ENCODE results near the gene CEACAM16.
"Not testable (repeated sequence)": the region's sequence is repeated elsewhere in the genome, so short reads cannot be mapped to it uniquely, and the experiment has no call there.

CEACAM16 gene

DNA sequence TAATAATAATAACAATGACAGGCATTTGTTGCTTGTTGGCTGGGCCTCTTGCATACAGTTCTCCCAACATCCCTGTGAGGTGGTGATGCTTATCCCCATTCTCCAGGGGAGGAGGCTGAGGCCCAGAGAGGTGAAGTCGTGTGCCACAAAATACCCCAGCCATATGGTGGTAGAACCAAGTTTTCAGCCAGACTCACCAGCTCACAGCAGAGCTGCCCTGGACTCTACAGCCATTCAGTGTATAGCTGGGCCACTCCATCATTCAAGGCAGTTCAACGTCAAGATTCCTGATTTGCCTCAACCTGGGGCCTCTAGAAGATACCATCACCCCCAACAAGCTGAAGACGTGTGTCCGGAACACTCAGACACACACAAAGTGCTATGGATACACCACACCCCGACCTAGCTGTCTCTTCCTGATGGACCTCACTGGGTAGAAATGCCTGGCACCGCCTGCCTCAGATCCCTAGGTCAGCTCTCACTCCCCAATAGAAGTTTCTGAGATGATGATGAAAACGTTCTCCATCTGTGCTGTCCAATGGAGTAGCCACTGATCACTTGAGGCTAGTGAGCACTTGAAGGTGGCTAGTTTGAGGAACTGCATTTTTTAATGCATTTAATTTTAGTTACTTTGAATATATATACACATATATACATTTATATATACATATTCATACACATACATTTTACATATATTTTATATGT is 31.9 kb upstream of the CEACAM16 start:
- no peak overlapping the region for H3K4me3 ChIP-seq (ENCODE audit: low read length)
- H3K9me3 ChIP-seq (ENCODE audit: control insufficient read depth, insufficient read depth, low read length) = no peaks in the 10 kb centered on the region
- no peaks in the 10 kb centered on the region for H4K20me1 ChIP-seq (ENCODE audit: control insufficient read depth, insufficient read depth, low read depth, low read length)
- no peaks in the 10 kb centered on the region for H3F3A ChIP-seq (ENCODE audit: control insufficient read depth, insufficient read depth)
- no peaks in the 10 kb centered on the region for H3K9me2 ChIP-seq (replicated peaks; ENCODE audit: control insufficient read depth, low read length)
- TF ChIP-seq EZH2phosphoT487 (IDR thresholded peaks at IDR 0.05; ENCODE audit: borderline replicate concordance, low read length) = no peak
- TF ChIP-seq, protein P1, sequence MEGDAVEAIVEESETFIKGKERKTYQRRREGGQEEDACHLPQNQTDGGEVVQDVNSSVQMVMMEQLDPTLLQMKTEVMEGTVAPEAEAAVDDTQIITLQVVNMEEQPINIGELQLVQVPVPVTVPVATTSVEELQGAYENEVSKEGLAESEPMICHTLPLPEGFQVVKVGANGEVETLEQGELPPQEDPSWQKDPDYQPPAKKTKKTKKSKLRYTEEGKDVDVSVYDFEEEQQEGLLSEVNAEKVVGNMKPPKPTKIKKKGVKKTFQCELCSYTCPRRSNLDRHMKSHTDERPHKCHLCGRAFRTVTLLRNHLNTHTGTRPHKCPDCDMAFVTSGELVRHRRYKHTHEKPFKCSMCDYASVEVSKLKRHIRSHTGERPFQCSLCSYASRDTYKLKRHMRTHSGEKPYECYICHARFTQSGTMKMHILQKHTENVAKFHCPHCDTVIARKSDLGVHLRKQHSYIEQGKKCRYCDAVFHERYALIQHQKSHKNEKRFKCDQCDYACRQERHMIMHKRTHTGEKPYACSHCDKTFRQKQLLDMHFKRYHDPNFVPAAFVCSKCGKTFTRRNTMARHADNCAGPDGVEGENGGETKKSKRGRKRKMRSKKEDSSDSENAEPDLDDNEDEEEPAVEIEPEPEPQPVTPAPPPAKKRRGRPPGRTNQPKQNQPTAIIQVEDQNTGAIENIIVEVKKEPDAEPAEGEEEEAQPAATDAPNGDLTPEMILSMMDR (IDR thresholded peaks at IDR 0.05; ENCODE audit: low read depth, low read length, poor library complexity, severe bottlenecking) = no peak
- no peaks in the 10 kb centered on the region for H3K27me3 ChIP-seq (ENCODE audit: control insufficient read depth, low read length)
- H3K27ac ChIP-seq (ENCODE audit: low read depth, low read length) = no peak overlapping the region
- no peaks in the 10 kb centered on the region for H3K79me2 ChIP-seq (ENCODE audit: control insufficient read depth, low read length)
- no peak overlapping the region for H3K4me2 ChIP-seq (ENCODE audit: low read length)
- H3K36me3 ChIP-seq (ENCODE audit: control insufficient read depth, low read length) = no peaks in the 10 kb centered on the region
- H3K4me1 ChIP-seq (ENCODE audit: control insufficient read depth, low read length) = no peaks in the 10 kb centered on the region

DNA sequence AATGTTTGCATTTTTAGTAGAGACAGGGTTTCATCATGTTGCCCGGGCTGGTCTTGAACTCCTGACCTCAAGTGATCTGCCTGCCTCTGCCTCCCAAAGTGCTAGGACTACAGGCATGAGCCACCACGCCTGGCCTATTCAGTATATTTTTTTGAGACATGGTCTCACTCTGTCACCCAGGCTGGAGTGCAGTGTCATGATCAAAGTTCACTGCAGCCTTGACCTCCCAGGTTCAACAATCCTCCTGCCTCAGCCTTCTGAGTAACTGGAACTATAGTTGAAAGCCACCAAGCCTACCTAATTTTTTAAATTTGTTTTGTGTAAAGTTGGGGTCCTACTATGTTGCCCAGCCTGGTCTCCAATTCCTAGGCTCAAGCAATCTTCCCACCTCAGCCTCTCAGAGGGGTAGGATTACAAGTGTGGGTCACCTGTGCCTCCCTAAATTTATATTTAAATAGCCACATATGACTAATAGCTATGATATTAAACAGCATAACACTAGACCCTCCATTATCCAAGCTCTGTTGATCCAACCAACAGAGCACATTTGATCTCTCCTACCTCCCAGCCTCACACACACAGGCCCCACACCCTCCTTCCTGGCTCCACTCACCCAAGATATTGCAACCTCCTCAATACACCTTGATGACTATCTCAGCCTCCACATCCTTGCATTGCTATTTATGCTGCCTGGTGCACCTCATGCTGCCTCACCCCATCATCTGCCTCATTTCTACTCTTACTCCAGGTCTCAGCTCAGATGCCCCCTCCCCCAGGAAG is 29.8 kb upstream of the CEACAM16 start:
- no peak overlapping the region for H3K27ac ChIP-seq (ENCODE audit: low read depth, low read length)
- no peaks in the 10 kb centered on the region for H3K36me3 ChIP-seq (ENCODE audit: control insufficient read depth, low read length)
- H3K27me3 ChIP-seq (ENCODE audit: control insufficient read depth, low read length) = no peaks in the 10 kb centered on the region
- H3K9me2 ChIP-seq (replicated peaks; ENCODE audit: control insufficient read depth, low read length) = no peaks in the 10 kb centered on the region
- H3K4me3 ChIP-seq (ENCODE audit: low read length) = no peak overlapping the region
- no peak overlapping the region for H3K4me2 ChIP-seq (ENCODE audit: low read length)
- TF ChIP-seq, protein P1 (IDR thresholded peaks at IDR 0.05; ENCODE audit: low read depth, low read length, poor library complexity, severe bottlenecking) = no peak
- no peak for TF ChIP-seq EZH2phosphoT487 (IDR thresholded peaks at IDR 0.05; ENCODE audit: borderline replicate concordance, low read length)
- no peaks in the 10 kb centered on the region for H4K20me1 ChIP-seq (ENCODE audit: control insufficient read depth, insufficient read depth, low read depth, low read length)
- H3F3A ChIP-seq (ENCODE audit: control insufficient read depth, insufficient read depth) = no peaks in the 10 kb centered on the region
- H3K4me1 ChIP-seq (ENCODE audit: control insufficient read depth, low read length) = no peaks in the 10 kb centered on the region
- H3K79me2 ChIP-seq (ENCODE audit: control insufficient read depth, low read length) = no peaks in the 10 kb centered on the region
- no peaks in the 10 kb centered on the region for H3K9me3 ChIP-seq (ENCODE audit: control insufficient read depth, insufficient read depth, low read length)

DNA sequence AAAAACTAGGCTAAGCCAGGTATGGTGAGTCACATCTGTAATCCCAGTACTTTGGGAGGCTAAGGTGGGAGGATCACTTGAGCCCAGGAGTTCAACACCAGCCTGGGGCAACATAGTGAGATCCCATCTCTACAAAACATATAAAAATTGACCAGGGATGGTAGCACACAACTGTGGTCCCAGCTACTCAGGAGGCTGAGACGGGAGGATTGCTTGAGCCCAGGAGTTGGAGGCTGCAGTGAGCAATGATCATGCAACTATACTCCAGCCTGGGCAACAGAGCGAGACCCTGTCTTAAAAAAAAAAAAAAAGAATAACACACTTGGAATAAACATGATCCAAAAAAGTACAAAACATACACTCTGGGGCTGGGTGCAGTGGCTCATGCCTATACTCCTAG is 28.9 kb upstream of the CEACAM16 start:
- not testable (repeated sequence) for H3F3A ChIP-seq (ENCODE audit: control insufficient read depth, insufficient read depth); H3K27me3 ChIP-seq (ENCODE audit: control insufficient read depth, low read length); H3K36me3 ChIP-seq (ENCODE audit: control insufficient read depth, low read length); H3K79me2 ChIP-seq (ENCODE audit: control insufficient read depth, low read length); H3K4me2 ChIP-seq (ENCODE audit: low read length); H3K27ac ChIP-seq (ENCODE audit: low read depth, low read length); H3K4me1 ChIP-seq (ENCODE audit: control insufficient read depth, low read length); H3K4me3 ChIP-seq (ENCODE audit: low read length); H3K9me2 ChIP-seq (replicated peaks; ENCODE audit: control insufficient read depth, low read length); H3K9me3 ChIP-seq (ENCODE audit: control insufficient read depth, insufficient read depth, low read length); H4K20me1 ChIP-seq (ENCODE audit: control insufficient read depth, insufficient read depth, low read depth, low read length)

DNA sequence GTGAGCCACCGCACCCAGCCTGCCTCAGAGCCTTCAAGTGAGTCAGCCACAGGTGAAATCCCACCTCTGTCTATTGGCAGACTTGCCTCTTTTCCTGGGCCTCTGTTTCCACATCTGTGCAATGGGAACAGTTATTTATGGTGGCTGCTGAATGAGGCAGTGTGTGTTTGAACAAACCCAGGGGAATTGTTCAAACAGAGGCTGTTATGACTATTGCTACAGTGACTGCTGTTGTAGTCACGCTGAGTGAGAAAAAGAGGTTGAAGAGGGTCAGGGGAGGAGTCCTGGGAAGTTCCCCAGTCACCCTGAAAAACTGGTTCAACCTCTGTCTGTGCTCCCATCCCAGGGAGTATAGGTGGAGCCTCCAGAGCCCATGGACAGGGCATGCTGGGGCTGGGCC is 27.6 kb upstream of the CEACAM16 start, which contains the start of gene CEACAM19:
CEACAM19 (plus strand) TSS at position 83 of the 400 bp plus-strand sequence. CDS start 450 bp downstream, outside the sequence.
- H3K4me2 ChIP-seq (ENCODE audit: low read length) = no peak within 1 kb of the TSS
- H3K9me2 ChIP-seq (replicated peaks; ENCODE audit: control insufficient read depth, low read length) = no peaks in the 10 kb centered on the region
- no peak within 1 kb of the TSS for H3K27ac ChIP-seq (ENCODE audit: low read depth, low read length)
- no peaks in the 10 kb centered on the region for H3F3A ChIP-seq (ENCODE audit: control insufficient read depth, insufficient read depth)
- no peaks in the 10 kb centered on the region for H3K79me2 ChIP-seq (ENCODE audit: control insufficient read depth, low read length)
- no peaks in the 10 kb centered on the region for H3K4me1 ChIP-seq (ENCODE audit: control insufficient read depth, low read length)
- H3K4me3 ChIP-seq (ENCODE audit: low read length) = no peak within 1 kb of the TSS
- no peaks in the 10 kb centered on the region for H3K27me3 ChIP-seq (ENCODE audit: control insufficient read depth, low read length)
- H4K20me1 ChIP-seq (ENCODE audit: control insufficient read depth, insufficient read depth, low read depth, low read length) = no peaks in the 10 kb centered on the region
- TF ChIP-seq EZH2phosphoT487 (IDR thresholded peaks at IDR 0.05; ENCODE audit: borderline replicate concordance, low read length) = no peak
- TF ChIP-seq, protein P1 (IDR thresholded peaks at IDR 0.05; ENCODE audit: low read depth, low read length, poor library complexity, severe bottlenecking) = no peak
- no peaks in the 10 kb centered on the region for H3K9me3 ChIP-seq (ENCODE audit: control insufficient read depth, insufficient read depth, low read length)
- no peaks in the 10 kb centered on the region for H3K36me3 ChIP-seq (ENCODE audit: control insufficient read depth, low read length)
